GM13976 (cell line): ENCODE results near the gene NSMCE4A.

Source experiments
- DNase-seq: peaks from one replicate; pipeline ENCODE4 v3.0.0; 2012; ENCODE audit warnings: low spot score
- in situ Hi-C: fragments of 300-500 bp; cut with MboI; formaldehyde crosslinking; loops from one replicate; pipeline ENCODE4 v1.12.0; 2022; ENCODE audit warnings: low sequenced_read_pairs, mixed read lengths, inconsistent platforms; ENCODE audit not compliant: unreplicated experiment
- TF ChIP-seq, protein P1 (sequence below): IDR thresholded peaks from 2 replicates; pipeline ENCODE4 v1.5.1; 2012; ENCODE audit warnings: borderline replicate concordance, mild to moderate bottlenecking; ENCODE audit not compliant: insufficient read depth; ENCODE audit errors: extremely low read depth, missing control alignments, control extremely low read depth

The NSMCE4A gene

GRCh38 chr10:121956111-121957061, 18.6 kb downstream of the NSMCE4A start:
- TF ChIP-seq, protein P1, sequence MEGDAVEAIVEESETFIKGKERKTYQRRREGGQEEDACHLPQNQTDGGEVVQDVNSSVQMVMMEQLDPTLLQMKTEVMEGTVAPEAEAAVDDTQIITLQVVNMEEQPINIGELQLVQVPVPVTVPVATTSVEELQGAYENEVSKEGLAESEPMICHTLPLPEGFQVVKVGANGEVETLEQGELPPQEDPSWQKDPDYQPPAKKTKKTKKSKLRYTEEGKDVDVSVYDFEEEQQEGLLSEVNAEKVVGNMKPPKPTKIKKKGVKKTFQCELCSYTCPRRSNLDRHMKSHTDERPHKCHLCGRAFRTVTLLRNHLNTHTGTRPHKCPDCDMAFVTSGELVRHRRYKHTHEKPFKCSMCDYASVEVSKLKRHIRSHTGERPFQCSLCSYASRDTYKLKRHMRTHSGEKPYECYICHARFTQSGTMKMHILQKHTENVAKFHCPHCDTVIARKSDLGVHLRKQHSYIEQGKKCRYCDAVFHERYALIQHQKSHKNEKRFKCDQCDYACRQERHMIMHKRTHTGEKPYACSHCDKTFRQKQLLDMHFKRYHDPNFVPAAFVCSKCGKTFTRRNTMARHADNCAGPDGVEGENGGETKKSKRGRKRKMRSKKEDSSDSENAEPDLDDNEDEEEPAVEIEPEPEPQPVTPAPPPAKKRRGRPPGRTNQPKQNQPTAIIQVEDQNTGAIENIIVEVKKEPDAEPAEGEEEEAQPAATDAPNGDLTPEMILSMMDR: no peak
- in situ Hi-C loops: no loop called here
- no peak for DNase-seq

- no peak for DNase-seq
- in situ Hi-C loops: no loop called here
- TF ChIP-seq, protein P1: no peak
These were observed 22.8 kb downstream of the NSMCE4A start for GRCh38 chr10:121952226-121952625.

GRCh38 chr10:121949451-121949850, 25.6 kb downstream of the NSMCE4A start:
- TF ChIP-seq, protein P1: no peak
- no peak for DNase-seq
- in situ Hi-C loops: no loop called here

DNA sequence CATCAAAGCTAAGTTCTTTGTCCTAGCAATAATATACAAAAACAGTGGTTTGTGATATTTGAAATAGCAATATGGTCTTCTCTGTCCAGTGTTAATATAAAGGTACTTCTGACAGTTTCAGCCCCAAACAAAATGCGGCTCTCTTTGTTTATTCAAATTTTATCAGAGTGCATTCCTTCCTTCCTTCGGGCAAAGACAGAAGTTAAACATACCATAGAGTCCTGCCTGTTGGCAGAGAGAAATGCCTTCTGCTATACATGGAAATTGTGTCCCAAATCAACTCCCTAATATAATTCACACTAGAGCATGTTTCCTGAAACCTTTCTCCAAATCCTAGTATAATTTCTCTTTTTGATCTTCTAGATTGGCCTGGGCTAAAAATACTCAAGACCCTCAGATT, 26.0 kb downstream of the NSMCE4A start:
- in situ Hi-C loops: no loop called here
- DNase-seq: no peak
- TF ChIP-seq, protein P1: no peak

GRCh38 chr10:121947343-121948330, 27.4 kb downstream of the NSMCE4A start:
- no peak for DNase-seq
- in situ Hi-C loops: no loop called here
- TF ChIP-seq, protein P1: no peak

GRCh38 chr10:121942749-121943416, 32.1 kb downstream of the NSMCE4A start:
- TF ChIP-seq, protein P1: no peak
- in situ Hi-C loops: no loop called here
- no peak for DNase-seq
